H1 (cell line): ENCODE measurements around the gene ABCA13. TPM values are rescaled to one million over a fixed set of nuclear protein-coding genes. Genes with fewer than 3 reads are reported as not detected.

Experiments
- GABPA ChIP-seq: IDR thresholded peaks from 2 replicates; pipeline ENCODE4 v1.6.1; 2011; ENCODE audit warnings: mild to moderate bottlenecking, low read length, moderate library complexity, borderline replicate concordance; ENCODE audit not compliant: insufficient read depth
- RAD21 ChIP-seq, 2 experiments: IDR thresholded peaks in 1 of 2; conservative IDR thresholded peaks in 1 of 2; 2 replicates each; pipeline ENCODE4 v1.6.1; 2011; ENCODE audit warnings: low read depth in 2 of 2, low read length in 2 of 2, improper control_type of control experiment in 1 of 2, inconsistent platforms in 1 of 2, mild to moderate bottlenecking in 1 of 2, moderate library complexity in 1 of 2
- SIRT6 ChIP-seq: IDR thresholded peaks from one replicate; pipeline ENCODE4 v1.7.1; 2012; ENCODE audit warnings: low read length, inconsistent platforms
- TAF1 ChIP-seq: IDR thresholded peaks from 2 replicates; pipeline ENCODE4 v1.6.1; 2011; ENCODE audit warnings: mild to moderate bottlenecking, low read depth, low read length
- YY1 ChIP-seq: IDR thresholded peaks from 2 replicates; pipeline ENCODE4 v1.6.1; 2011; ENCODE audit warnings: low read depth, mild to moderate bottlenecking, low read length
- polyA plus RNA-seq, 7 experiments: library from polyadenylated mRNA; depleted of rRNA in 3 of 7; stranded (reverse) in 5 of 7; unstranded in 2 of 7; fragments of >200 nt in 5 of 7; fragments of 200-250 nt in 2 of 7; gene quantifications; 1 replicate in 5 of 7; 2 replicates in 1 of 7; 4 replicates in 1 of 7; pipeline versions ENCODE4 v1.2.1 to v1.2.3, GENCODE V29; 2011 to 2013; ENCODE audit warnings: missing spikeins in 2 of 7, mixed read lengths in 2 of 7
- total RNA-seq: library from RNA; stranded (reverse); fragmentation: NEBNext Ultra II Directional; extraction: Animal tissue kit (Norgen Biotek cat#: 25700); gene quantifications from 2 replicates; pipeline ENCODE4 v1.2.1, GENCODE V29; 2021
- TF ChIP-seq, protein P1 (sequence below): fragments of 300-600 bp; sonication (generic); IDR thresholded peaks from 2 replicates; pipeline ENCODE4 v1.7.1; 2012; ENCODE audit warnings: low read length, moderate library complexity, mild to moderate bottlenecking, inconsistent platforms; ENCODE audit not compliant: insufficient replicate concordance
- TF ChIP-seq, protein P2 (sequence below), 3 experiments: IDR thresholded peaks; 1 replicate in 2 of 3; 2 replicates in 1 of 3; pipeline versions ENCODE4 v1.5.1 to v1.6.1; 2011; ENCODE audit warnings: low read length in 3 of 3, mild to moderate bottlenecking in 3 of 3, inconsistent platforms in 2 of 3, low read depth in 1 of 3, moderate library complexity in 1 of 3; ENCODE audit not compliant: insufficient read depth in 1 of 3; ENCODE audit errors: control extremely low read depth in 1 of 3
- TF ChIP-seq, protein P3 (sequence below): IDR thresholded peaks from 2 replicates; pipeline ENCODE4 v1.6.1; 2011; ENCODE audit warnings: low read length, improper control_type of control experiment

The ABCA13 gene
- total and polyA plus RNA-seq, 2 of the 8 experiments (the other 6 are each of a cell fraction or from before 2014, with no cell fraction given): 0.07 to 0.09 TPM

DNA sequence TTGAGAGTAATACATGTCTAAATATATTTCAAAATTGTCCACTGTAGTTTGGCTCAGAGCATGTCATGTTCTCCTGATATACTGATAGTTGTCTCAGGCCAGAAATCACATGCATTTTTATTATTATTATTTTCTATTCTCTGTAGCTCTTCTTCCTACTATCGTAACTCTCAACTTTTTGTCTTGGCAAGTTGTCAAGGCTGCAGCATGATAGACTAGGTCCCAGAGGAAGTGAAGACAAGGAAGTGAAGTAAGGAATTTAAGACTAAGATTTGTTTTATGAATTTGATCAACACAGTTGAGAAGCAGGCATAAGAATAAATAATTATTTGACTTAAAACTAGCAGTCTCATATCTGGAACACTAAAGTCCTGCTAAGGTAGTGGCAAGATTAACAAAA, 369.5 kb downstream of the ABCA13 start (continued):
- TF ChIP-seq, protein P1, sequence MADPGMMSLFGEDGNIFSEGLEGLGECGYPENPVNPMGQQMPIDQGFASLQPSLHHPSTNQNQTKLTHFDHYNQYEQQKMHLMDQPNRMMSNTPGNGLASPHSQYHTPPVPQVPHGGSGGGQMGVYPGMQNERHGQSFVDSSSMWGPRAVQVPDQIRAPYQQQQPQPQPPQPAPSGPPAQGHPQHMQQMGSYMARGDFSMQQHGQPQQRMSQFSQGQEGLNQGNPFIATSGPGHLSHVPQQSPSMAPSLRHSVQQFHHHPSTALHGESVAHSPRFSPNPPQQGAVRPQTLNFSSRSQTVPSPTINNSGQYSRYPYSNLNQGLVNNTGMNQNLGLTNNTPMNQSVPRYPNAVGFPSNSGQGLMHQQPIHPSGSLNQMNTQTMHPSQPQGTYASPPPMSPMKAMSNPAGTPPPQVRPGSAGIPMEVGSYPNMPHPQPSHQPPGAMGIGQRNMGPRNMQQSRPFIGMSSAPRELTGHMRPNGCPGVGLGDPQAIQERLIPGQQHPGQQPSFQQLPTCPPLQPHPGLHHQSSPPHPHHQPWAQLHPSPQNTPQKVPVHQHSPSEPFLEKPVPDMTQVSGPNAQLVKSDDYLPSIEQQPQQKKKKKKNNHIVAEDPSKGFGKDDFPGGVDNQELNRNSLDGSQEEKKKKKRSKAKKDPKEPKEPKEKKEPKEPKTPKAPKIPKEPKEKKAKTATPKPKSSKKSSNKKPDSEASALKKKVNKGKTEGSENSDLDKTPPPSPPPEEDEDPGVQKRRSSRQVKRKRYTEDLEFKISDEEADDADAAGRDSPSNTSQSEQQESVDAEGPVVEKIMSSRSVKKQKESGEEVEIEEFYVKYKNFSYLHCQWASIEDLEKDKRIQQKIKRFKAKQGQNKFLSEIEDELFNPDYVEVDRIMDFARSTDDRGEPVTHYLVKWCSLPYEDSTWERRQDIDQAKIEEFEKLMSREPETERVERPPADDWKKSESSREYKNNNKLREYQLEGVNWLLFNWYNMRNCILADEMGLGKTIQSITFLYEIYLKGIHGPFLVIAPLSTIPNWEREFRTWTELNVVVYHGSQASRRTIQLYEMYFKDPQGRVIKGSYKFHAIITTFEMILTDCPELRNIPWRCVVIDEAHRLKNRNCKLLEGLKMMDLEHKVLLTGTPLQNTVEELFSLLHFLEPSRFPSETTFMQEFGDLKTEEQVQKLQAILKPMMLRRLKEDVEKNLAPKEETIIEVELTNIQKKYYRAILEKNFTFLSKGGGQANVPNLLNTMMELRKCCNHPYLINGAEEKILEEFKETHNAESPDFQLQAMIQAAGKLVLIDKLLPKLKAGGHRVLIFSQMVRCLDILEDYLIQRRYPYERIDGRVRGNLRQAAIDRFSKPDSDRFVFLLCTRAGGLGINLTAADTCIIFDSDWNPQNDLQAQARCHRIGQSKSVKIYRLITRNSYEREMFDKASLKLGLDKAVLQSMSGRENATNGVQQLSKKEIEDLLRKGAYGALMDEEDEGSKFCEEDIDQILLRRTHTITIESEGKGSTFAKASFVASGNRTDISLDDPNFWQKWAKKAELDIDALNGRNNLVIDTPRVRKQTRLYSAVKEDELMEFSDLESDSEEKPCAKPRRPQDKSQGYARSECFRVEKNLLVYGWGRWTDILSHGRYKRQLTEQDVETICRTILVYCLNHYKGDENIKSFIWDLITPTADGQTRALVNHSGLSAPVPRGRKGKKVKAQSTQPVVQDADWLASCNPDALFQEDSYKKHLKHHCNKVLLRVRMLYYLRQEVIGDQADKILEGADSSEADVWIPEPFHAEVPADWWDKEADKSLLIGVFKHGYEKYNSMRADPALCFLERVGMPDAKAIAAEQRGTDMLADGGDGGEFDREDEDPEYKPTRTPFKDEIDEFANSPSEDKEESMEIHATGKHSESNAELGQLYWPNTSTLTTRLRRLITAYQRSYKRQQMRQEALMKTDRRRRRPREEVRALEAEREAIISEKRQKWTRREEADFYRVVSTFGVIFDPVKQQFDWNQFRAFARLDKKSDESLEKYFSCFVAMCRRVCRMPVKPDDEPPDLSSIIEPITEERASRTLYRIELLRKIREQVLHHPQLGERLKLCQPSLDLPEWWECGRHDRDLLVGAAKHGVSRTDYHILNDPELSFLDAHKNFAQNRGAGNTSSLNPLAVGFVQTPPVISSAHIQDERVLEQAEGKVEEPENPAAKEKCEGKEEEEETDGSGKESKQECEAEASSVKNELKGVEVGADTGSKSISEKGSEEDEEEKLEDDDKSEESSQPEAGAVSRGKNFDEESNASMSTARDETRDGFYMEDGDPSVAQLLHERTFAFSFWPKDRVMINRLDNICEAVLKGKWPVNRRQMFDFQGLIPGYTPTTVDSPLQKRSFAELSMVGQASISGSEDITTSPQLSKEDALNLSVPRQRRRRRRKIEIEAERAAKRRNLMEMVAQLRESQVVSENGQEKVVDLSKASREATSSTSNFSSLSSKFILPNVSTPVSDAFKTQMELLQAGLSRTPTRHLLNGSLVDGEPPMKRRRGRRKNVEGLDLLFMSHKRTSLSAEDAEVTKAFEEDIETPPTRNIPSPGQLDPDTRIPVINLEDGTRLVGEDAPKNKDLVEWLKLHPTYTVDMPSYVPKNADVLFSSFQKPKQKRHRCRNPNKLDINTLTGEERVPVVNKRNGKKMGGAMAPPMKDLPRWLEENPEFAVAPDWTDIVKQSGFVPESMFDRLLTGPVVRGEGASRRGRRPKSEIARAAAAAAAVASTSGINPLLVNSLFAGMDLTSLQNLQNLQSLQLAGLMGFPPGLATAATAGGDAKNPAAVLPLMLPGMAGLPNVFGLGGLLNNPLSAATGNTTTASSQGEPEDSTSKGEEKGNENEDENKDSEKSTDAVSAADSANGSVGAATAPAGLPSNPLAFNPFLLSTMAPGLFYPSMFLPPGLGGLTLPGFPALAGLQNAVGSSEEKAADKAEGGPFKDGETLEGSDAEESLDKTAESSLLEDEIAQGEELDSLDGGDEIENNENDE: no peak
- TF ChIP-seq SIRT6 (no peak), GABPA (no peak), RAD21 (IDR thresholded peaks at IDR 0.05 in 1 of 2, conservative IDR thresholded peaks at IDR 0.05 in 1 of 2; ENCODE audit: low read depth in 2 of 2, low read length in 2 of 2) (no peak), TAF1 (no peak), YY1 (no peak)
- TF ChIP-seq, protein P2, sequence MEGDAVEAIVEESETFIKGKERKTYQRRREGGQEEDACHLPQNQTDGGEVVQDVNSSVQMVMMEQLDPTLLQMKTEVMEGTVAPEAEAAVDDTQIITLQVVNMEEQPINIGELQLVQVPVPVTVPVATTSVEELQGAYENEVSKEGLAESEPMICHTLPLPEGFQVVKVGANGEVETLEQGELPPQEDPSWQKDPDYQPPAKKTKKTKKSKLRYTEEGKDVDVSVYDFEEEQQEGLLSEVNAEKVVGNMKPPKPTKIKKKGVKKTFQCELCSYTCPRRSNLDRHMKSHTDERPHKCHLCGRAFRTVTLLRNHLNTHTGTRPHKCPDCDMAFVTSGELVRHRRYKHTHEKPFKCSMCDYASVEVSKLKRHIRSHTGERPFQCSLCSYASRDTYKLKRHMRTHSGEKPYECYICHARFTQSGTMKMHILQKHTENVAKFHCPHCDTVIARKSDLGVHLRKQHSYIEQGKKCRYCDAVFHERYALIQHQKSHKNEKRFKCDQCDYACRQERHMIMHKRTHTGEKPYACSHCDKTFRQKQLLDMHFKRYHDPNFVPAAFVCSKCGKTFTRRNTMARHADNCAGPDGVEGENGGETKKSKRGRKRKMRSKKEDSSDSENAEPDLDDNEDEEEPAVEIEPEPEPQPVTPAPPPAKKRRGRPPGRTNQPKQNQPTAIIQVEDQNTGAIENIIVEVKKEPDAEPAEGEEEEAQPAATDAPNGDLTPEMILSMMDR (IDR thresholded peaks at IDR 0.05; ENCODE audit: control extremely low read depth in 1 of 3, insufficient read depth in 1 of 3, low read depth in 1 of 3, low read length in 3 of 3): no peak
- TF ChIP-seq, protein P3, sequence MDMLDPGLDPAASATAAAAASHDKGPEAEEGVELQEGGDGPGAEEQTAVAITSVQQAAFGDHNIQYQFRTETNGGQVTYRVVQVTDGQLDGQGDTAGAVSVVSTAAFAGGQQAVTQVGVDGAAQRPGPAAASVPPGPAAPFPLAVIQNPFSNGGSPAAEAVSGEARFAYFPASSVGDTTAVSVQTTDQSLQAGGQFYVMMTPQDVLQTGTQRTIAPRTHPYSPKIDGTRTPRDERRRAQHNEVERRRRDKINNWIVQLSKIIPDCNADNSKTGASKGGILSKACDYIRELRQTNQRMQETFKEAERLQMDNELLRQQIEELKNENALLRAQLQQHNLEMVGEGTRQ: no peak
